GM12878 (cell line): ENCODE data around the gene LRTM2. TPM values are rescaled to one million over a fixed set of nuclear protein-coding genes. Genes with fewer than 3 reads are reported as not detected.

Source experiments
- ATAC-seq: fragments of 200-7000 bp; cut with Tn5 transposase; 3 replicates; pipeline ENCODE4 v1.9.1; 2020; ENCODE audit warnings: mild to moderate bottlenecking, moderate library complexity
- BruUV-seq: library from RNA; stranded (reverse); fragments of 400-500 nt; replicated peaks from 2 replicates; lab custom pipeline; 2021; lab: Mats Ljungman, UMichigan
- CTCF ChIA-PET: fragments of 300-600 bp; sonication (Branson Sonifier 250); formaldehyde crosslinking; extraction: SDS; loops from one replicate; lab custom pipeline; 2021; ENCODE audit warnings: inconsistent platforms; lab: Yijun Ruan, JAX
- POLR2A ChIA-PET: fragments of 350-600 bp; formaldehyde crosslinking; extraction: SDS; loops from one replicate; lab custom pipeline; 2021; ENCODE audit warnings: inconsistent platforms; lab: Charles Lee
- RAD21 ChIA-PET: fragments of 300-600 bp; sonication (Branson Sonifier 250); formaldehyde crosslinking; loops from one replicate; lab custom pipeline; 2023; ENCODE audit warnings: antibody characterized with exemption; ENCODE audit not compliant: unreplicated experiment; lab: Charles Lee
- SMC1A ChIA-PET: fragments of 300-600 bp; sonication (Branson Sonifier 250); formaldehyde crosslinking; loops from one replicate; lab custom pipeline; 2023; ENCODE audit not compliant: unreplicated experiment, uncharacterized antibody; lab: Charles Lee
- DNase-seq: peaks from one replicate; pipeline ENCODE4 v3.0.0-alpha.2; 2011; ENCODE audit warnings: low read depth, low spot score
- FAIRE-seq: peaks from 3 replicates; lab custom pipeline; 2011; peaks lifted over from hg19 to GRCh38; lab: Jason Lieb, UNC
- H2AFZ ChIP-seq: 2 replicates; pipeline ENCODE4 v1.6.0; 2011; ENCODE audit warnings: low read depth, low read length, control low read depth; ENCODE audit not compliant: control insufficient read depth
- H3K27ac ChIP-seq: 2 replicates; pipeline ENCODE4 v1.5.1; 2011; ENCODE audit warnings: control low read depth; ENCODE audit not compliant: control insufficient read depth, insufficient read depth
- H3K27me3 ChIP-seq, 2 experiments: replicated peaks in 1 of 2; 2 replicates each; pipeline versions ENCODE4 v1.6.0 to v1.6.1; 2011; ENCODE audit warnings: low read length in 1 of 2; ENCODE audit not compliant: control insufficient read depth in 2 of 2, insufficient read depth in 2 of 2
- H3K36me3 ChIP-seq, 2 experiments: 2 replicates each; pipeline ENCODE4 v1.5.1; 2011; ENCODE audit warnings: low read length in 1 of 2; ENCODE audit not compliant: control insufficient read depth in 2 of 2, insufficient read depth in 2 of 2
- H3K4me1 ChIP-seq: 2 replicates; pipeline ENCODE4 v1.6.1; 2011; ENCODE audit warnings: mild to moderate bottlenecking, low read length, moderate library complexity, mixed read lengths; ENCODE audit not compliant: control insufficient read depth, insufficient read depth
- H3K4me2 ChIP-seq: 2 replicates; pipeline ENCODE4 v1.6.0; 2011; ENCODE audit warnings: control low read depth; ENCODE audit not compliant: control insufficient read depth, insufficient read depth
- H3K4me3 ChIP-seq: fragments of 200-600 bp; sonication (generic); 2 replicates; pipeline ENCODE4 v1.5.1; 2016
- H3K79me2 ChIP-seq: 2 replicates; pipeline ENCODE4 v1.6.0; 2011; ENCODE audit warnings: low read length; ENCODE audit not compliant: control insufficient read depth, insufficient read depth
- H3K9ac ChIP-seq: 2 replicates; pipeline ENCODE4 v1.8.0; 2011; ENCODE audit warnings: low read length, control low read depth, mixed read lengths; ENCODE audit not compliant: control insufficient read depth, insufficient read depth
- H3K9me3 ChIP-seq: replicated peaks from 3 replicates; pipeline ENCODE4 v1.5.1; 2011; ENCODE audit warnings: mild to moderate bottlenecking, low read length; ENCODE audit not compliant: control insufficient read depth, insufficient read depth
- H4K20me1 ChIP-seq: 2 replicates; pipeline ENCODE4 v1.6.0; 2011; ENCODE audit not compliant: control insufficient read depth, insufficient read depth
- BACH1 ChIP-seq: fragments of 450-650 bp; IDR thresholded peaks from 2 replicates; pipeline ENCODE4 v1.6.1; 2017; ENCODE audit warnings: mild to moderate bottlenecking, borderline replicate concordance
- EP300 ChIP-seq, 2 experiments: fragments of 150-350 bp in 1 of 2; IDR thresholded peaks; 2 replicates each; pipeline ENCODE4 v1.6.1; 2011 to 2012; ENCODE audit warnings: low read depth in 2 of 2, low read length in 2 of 2, borderline replicate concordance in 1 of 2, improper control_type of control experiment in 1 of 2, inconsistent platforms in 1 of 2; ENCODE audit not compliant: control insufficient read depth in 1 of 2
- LARP7 ChIP-seq: fragments of 450-650 bp; IDR thresholded peaks from 2 replicates; pipeline ENCODE4 v1.6.1; 2017; ENCODE audit warnings: mild to moderate bottlenecking
- MLLT1 ChIP-seq: fragments of 450-650 bp; IDR thresholded peaks from 2 replicates; pipeline ENCODE4 v1.6.1; 2016; ENCODE audit warnings: mild to moderate bottlenecking
- MXI1 ChIP-seq: fragments of 150-350 bp; IDR thresholded peaks from 2 replicates; pipeline ENCODE4 v1.6.1; 2011; ENCODE audit warnings: low read depth, mild to moderate bottlenecking, inconsistent platforms, low read length, improper control_type of control experiment
- NFYB ChIP-seq: IDR thresholded peaks from 2 replicates; pipeline ENCODE4 v1.6.1; 2011; ENCODE audit warnings: low read depth, mild to moderate bottlenecking, low read length, improper control_type of control experiment, moderate library complexity; ENCODE audit not compliant: insufficient read depth
- NRF1 ChIP-seq: conservative IDR thresholded peaks from 2 replicates; pipeline ENCODE4 v1.6.1; 2011; ENCODE audit warnings: mild to moderate bottlenecking, low read depth, low read length, improper control_type of control experiment
- RBBP5 ChIP-seq: fragments of 200-600 bp; sonication (generic); conservative IDR thresholded peaks from 2 replicates; pipeline ENCODE4 v1.6.1; 2016
- SP1 ChIP-seq: IDR thresholded peaks from one replicate; pipeline ENCODE4 v1.6.1; 2011; ENCODE audit warnings: low read depth, low read length
- WGBS: methylation state at CpG from one replicate; pipeline ENCODE4 v1.1.6; 2016; ENCODE audit warnings: low lambda C conversion rate; ENCODE audit not compliant: insufficient replicate concordance, insufficient coverage; ENCODE audit errors: missing lambda C conversion rate; 5-methylcytosine and 5-hydroxymethylcytosine counted together
- in situ Hi-C: fragments of 300-500 bp; cut with MboI; formaldehyde crosslinking; loops from 9 replicates; pipeline ENCODE4 v1.14.3; 2018; ENCODE audit warnings: mixed read lengths
- intact Hi-C: fragments of 100-400 bp; cut with micrococcal nuclease; formaldehyde crosslinking; loops from one replicate; pipeline ENCODE4 v1.14.2; 2022; ENCODE audit not compliant: unreplicated experiment
- polyA plus RNA-seq, 11 experiments: library from polyadenylated mRNA; depleted of rRNA in 4 of 11; unstranded in 6 of 11; stranded (reverse) in 5 of 11; fragments of >200 nt; fragmentation: Nextera tagmentation in 4 of 11; fragmentation: Illumina TruSeq in 1 of 11; extraction: Ambion mirVana in 4 of 11; extraction: Trizol in 1 of 11; gene quantifications; 1 replicate in 1 of 11; 2 replicates in 10 of 11; pipeline versions ENCODE4 v1.2.1 to v1.2.3, GENCODE V29; 2011 to 2016; ENCODE audit warnings: inconsistent platforms in 2 of 11, missing spikeins in 2 of 11, low read depth in 1 of 11
- total RNA-seq, 4 experiments: library from RNA; depleted of rRNA in 3 of 4; stranded (reverse); fragments of >200 nt in 3 of 4; fragmentation: Illumina TruSeq in 1 of 4; extraction: Trizol in 1 of 4; gene quantifications; 2 replicates each; pipeline versions ENCODE4 v1.2.1 to v1.2.3, GENCODE V29; 2013 to 2021
- TF ChIP-seq, protein P1 (sequence below): IDR thresholded peaks from 2 replicates; pipeline ENCODE4 v1.6.1; 2012; ENCODE audit warnings: mild to moderate bottlenecking, low read depth, low read length

The LRTM2 gene
- total and polyA plus RNA-seq, 10 of the 15 experiments (the other 5 are each of a cell fraction or from before 2014, with no cell fraction given): 0.05 TPM; not detected in 9

DNA sequence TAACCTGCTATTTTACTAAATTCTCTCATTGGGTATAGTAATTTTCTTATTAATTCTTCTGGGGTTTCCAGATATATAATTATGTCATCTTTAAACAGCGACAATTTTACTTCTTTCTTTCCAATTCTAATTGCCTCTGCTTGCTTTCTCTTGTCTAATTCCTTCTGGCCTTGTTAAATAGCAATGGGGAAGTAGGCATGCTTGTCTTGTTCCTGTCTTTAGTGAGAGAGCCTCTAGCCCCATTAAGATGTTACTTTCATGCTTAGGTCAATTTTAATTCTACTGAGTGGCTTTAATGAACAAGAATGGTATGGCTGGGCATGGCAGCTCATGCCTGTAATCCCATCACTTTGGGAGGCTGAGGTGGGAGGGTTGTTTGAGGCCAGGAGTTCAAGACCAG, 31.7 kb downstream of the LRTM2 start:
- CTCF ChIA-PET: no interaction called here

GRCh38 chr12:1853716-1854115, 33.4 kb downstream of the LRTM2 start:
- Histone ChIP-seq H3K9ac (no peak overlapping the region), H3K4me1 (no peaks in the 10 kb centered on the region), H3K27me3 (peaks cover 3% of the 10 kb centered on the region in 2 experiments; a peak in 3 of 4 replicates), H2AFZ (no peak overlapping the region), H3K9me3 (no peaks in the 10 kb centered on the region), H3K4me3 (no peak overlapping the region), H3K27ac (no peak overlapping the region), H4K20me1 (no peaks in the 10 kb centered on the region), H3K4me2 (no peak overlapping the region), H3K79me2 (no peaks in the 10 kb centered on the region), H3K36me3 (no peaks in the 10 kb centered on the region)
- intact Hi-C loops: no loop called here
- ChIA-PET CTCF (no interaction called here), POLR2A (no interaction called here), SMC1A (no interaction called here), RAD21 (no interaction called here)
- in situ Hi-C loops: no loop called here
- TF ChIP-seq, protein P1, sequence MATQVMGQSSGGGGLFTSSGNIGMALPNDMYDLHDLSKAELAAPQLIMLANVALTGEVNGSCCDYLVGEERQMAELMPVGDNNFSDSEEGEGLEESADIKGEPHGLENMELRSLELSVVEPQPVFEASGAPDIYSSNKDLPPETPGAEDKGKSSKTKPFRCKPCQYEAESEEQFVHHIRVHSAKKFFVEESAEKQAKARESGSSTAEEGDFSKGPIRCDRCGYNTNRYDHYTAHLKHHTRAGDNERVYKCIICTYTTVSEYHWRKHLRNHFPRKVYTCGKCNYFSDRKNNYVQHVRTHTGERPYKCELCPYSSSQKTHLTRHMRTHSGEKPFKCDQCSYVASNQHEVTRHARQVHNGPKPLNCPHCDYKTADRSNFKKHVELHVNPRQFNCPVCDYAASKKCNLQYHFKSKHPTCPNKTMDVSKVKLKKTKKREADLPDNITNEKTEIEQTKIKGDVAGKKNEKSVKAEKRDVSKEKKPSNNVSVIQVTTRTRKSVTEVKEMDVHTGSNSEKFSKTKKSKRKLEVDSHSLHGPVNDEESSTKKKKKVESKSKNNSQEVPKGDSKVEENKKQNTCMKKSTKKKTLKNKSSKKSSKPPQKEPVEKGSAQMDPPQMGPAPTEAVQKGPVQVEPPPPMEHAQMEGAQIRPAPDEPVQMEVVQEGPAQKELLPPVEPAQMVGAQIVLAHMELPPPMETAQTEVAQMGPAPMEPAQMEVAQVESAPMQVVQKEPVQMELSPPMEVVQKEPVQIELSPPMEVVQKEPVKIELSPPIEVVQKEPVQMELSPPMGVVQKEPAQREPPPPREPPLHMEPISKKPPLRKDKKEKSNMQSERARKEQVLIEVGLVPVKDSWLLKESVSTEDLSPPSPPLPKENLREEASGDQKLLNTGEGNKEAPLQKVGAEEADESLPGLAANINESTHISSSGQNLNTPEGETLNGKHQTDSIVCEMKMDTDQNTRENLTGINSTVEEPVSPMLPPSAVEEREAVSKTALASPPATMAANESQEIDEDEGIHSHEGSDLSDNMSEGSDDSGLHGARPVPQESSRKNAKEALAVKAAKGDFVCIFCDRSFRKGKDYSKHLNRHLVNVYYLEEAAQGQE: no peak
- TF ChIP-seq SP1: no peak
- TF ChIP-seq EP300 (IDR thresholded peaks at IDR 0.05; ENCODE audit: borderline replicate concordance in 1 of 2, control insufficient read depth in 1 of 2, low read depth in 2 of 2, low read length in 2 of 2): no peak
- TF ChIP-seq LARP7: no peak
- TF ChIP-seq NRF1: no peak
- ATAC-seq: no peak
- DNase-seq: no peak
- BruUV-seq: no TSS peak
- no peak for FAIRE-seq
- WGBS: 40% methylated on average over 7 of the region's 8 CpGs

More for the DNA sequence above, 31.7 kb downstream of the LRTM2 start:
- ATAC-seq: no peak
- Histone ChIP-seq H3K9me3 (no peaks in the 10 kb centered on the region), H3K36me3 (no peaks in the 10 kb centered on the region), H3K27ac (no peak overlapping the region), H3K79me2 (no peaks in the 10 kb centered on the region), H3K9ac (no peak overlapping the region), H3K4me1 (no peaks in the 10 kb centered on the region), H3K4me3 (no peak overlapping the region), H3K27me3 (peaks cover 3% of the 10 kb centered on the region in 2 experiments; a peak in 3 of 4 replicates), H3K4me2 (no peak overlapping the region), H4K20me1 (no peaks in the 10 kb centered on the region), H2AFZ (no peak overlapping the region)
- in situ Hi-C loops (no loop called here), intact Hi-C loops (no loop called here)
- FAIRE-seq: no peak
- SMC1A ChIA-PET: no interaction called here
- RAD21 ChIA-PET: no interaction called here
- TF ChIP-seq MXI1: no peak
- no peak for TF ChIP-seq BACH1
- TF ChIP-seq NFYB: no peak
- TF ChIP-seq MLLT1: no peak
- TF ChIP-seq RBBP5: no peak
- 4% methylated on average over 1 of the region's 1 CpG for WGBS
- no TSS peak for BruUV-seq
- no peak for DNase-seq
- POLR2A ChIA-PET: no interaction called here
